Thoracic aorta (tissue), 2 donors: ENCODE measurements around the gene LRRC28. TPM values are rescaled to one million over a fixed set of nuclear protein-coding genes. Genes with fewer than 3 reads are reported as not detected.
A peak's percentile ranks its signal among the peaks of the same experiment; 100 is the strongest.

Source experiments
- ATAC-seq: fragments of 150-250 bp; one replicate; pipeline ENCODE4 v1.8.0; 2017; ENCODE audit warnings: low read depth; ENCODE audit not compliant: insufficient number of reproducible peaks, low FRiP score
- DNase-seq: peaks from one replicate; pipeline ENCODE4 v3.0.0-alpha.2; 2020; ENCODE audit warnings: low spot score
- H3K27ac ChIP-seq, 2 donors: fragments of 200-600 bp; sonication (generic); 1 replicate in 1 of 2; 2 replicates in 1 of 2; pipeline ENCODE4 v1.5.1; 2016; ENCODE audit warnings: mild to moderate bottlenecking in 2 of 2, moderate library complexity in 2 of 2
- H3K27me3 ChIP-seq: fragments of 200-600 bp; sonication (generic); replicated peaks from 2 replicates; pipeline ENCODE4 v1.6.0; 2016; ENCODE audit warnings: mild to moderate bottlenecking; ENCODE audit not compliant: insufficient read depth
- H3K36me3 ChIP-seq: fragments of 200-600 bp; sonication (generic); one replicate; pipeline ENCODE4 v1.5.1; 2016
- H3K4me1 ChIP-seq, 2 donors: fragments of 200-600 bp; sonication (generic); 1 replicate in 1 of 2; 2 replicates in 1 of 2; pipeline versions ENCODE4 v1.5.1 to v1.6.0; 2016; ENCODE audit warnings: low read depth in 2 of 2, mild to moderate bottlenecking in 1 of 2; ENCODE audit not compliant: control insufficient read depth in 1 of 2
- H3K4me3 ChIP-seq: fragments of 200-600 bp; sonication (generic); 2 replicates; pipeline ENCODE4 v1.5.1; 2016; ENCODE audit warnings: mild to moderate bottlenecking
- H3K9me3 ChIP-seq: fragments of 200-600 bp; sonication (generic); 2 replicates; pipeline ENCODE4 v1.5.1; 2016
- total RNA-seq, 2 donors: library from RNA; depleted of rRNA; stranded (reverse); fragments of >200 nt; gene quantifications; one replicate each; pipeline versions ENCODE4 v1.1.0 to v1.2.3, GENCODE V29; 2016
- TF ChIP-seq, protein P1 (sequence below): fragments of 200-600 bp; sonication (generic); IDR thresholded peaks from one replicate; pipeline ENCODE4 v1.5.1; 2019; ENCODE audit warnings: antibody characterized with exemption

LRRC28 gene
- total RNA-seq, 2 donors from 2014 or later: 30.1 to 35.3 TPM

DNA sequence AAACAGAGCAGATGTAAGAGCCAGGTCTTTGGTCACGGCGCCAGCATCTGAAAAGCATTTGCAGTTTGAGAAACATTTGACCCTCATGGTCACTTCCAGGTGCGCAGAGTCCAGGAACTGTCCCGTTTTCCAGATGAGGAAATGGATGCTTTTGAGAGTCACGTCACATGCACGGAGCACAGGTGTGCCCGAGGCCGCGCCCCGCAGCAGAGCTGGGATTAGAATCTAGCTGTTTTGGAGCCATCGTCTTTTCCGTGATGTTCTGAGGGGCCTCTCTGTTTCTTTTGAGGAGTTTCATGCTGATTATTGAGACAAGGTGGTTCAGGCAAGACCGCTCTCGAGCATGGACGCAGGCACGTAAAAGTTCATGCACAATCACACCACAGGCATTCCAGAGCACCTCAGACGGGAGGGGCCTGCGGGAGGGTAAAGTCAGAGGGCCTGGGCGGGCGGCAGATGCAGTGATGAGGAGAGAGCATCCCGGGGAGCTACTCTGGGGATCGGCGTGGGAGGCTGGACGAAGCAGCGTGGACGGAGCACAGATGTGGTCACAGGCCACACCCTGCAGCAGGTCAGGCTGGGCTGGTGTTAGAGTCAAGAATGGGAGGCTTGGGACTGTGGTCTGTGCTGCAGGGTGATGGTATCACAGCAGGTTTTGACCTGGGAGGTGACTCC, 175.3 kb downstream of the LRRC28 start:
- H3K27ac ChIP-seq: peak overlapping the region; percentile 76 to 83
- H3K9me3 ChIP-seq: no peaks in the 10 kb centered on the region
- TF ChIP-seq, protein P1, sequence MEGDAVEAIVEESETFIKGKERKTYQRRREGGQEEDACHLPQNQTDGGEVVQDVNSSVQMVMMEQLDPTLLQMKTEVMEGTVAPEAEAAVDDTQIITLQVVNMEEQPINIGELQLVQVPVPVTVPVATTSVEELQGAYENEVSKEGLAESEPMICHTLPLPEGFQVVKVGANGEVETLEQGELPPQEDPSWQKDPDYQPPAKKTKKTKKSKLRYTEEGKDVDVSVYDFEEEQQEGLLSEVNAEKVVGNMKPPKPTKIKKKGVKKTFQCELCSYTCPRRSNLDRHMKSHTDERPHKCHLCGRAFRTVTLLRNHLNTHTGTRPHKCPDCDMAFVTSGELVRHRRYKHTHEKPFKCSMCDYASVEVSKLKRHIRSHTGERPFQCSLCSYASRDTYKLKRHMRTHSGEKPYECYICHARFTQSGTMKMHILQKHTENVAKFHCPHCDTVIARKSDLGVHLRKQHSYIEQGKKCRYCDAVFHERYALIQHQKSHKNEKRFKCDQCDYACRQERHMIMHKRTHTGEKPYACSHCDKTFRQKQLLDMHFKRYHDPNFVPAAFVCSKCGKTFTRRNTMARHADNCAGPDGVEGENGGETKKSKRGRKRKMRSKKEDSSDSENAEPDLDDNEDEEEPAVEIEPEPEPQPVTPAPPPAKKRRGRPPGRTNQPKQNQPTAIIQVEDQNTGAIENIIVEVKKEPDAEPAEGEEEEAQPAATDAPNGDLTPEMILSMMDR: no peak
- DNase-seq (no peak), ATAC-seq (no peak)
- H3K36me3 ChIP-seq: no peaks in the 10 kb centered on the region
- no peaks in the 10 kb centered on the region for H3K27me3 ChIP-seq
- H3K4me1 ChIP-seq: peaks cover 16 to 21% of the 10 kb centered on the region in 2 donors
- H3K4me3 ChIP-seq: no peak overlapping the region

DNA sequence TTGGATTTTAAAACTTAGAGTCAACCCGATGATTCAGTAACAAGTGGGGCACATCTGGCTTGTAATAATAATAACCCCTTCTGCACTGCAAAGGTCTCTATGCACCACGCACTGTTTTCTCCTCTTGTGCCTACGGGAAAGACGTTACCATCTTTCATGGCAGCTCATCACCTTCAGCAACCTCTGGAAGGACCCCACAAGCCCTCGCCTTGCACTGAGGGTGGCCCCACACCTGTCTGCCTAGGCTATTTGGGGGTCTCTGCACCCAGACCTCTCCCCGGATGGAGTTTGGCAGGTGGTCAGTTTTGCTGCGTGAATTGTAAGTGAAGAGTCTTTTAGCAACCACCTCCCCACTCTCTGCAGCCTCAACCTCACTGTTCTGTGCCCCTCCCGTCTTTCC, 175.9 kb downstream of the LRRC28 start:
- Histone ChIP-seq H3K4me3 (no peak overlapping the region), H3K9me3 (no peaks in the 10 kb centered on the region), H3K27ac (no peak overlapping the region), H3K27me3 (no peaks in the 10 kb centered on the region), H3K36me3 (no peaks in the 10 kb centered on the region), H3K4me1 (peaks cover 16 to 21% of the 10 kb centered on the region in 2 donors)
- no peak for DNase-seq
- ATAC-seq: no peak
- TF ChIP-seq, protein P1: no peak

DNA sequence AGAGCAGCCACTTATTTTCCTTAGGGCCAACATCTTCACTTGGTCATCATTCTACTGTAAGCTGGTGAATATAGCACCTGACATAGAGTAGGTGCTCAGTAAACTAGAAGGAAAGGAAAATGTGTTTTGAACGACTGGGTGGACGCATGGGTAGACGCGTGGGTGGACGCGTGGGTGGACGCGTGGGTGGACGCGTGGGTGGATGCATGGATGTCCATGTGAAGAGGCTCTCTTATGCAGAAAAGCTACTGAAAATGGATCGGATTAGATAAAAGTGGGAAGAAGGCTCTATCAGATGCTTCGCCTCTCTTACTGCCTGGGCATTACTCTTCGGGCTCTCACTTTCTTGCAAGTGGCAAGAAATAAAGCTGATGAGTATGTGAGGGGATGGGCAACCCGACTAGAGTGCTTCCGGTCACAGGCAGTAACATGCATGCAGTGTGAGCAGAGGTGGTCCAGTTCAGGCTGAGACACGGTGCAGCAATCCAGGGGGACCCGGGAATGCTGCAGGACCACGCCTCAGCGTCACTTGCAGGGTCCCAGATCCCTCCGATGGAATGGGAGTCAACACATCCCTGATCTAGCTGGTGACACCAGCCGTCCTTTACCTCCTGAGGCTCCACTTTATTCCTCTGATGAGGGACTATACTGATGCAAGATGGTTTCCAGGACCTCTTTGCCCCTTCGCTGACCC, 176.5 kb downstream of the LRRC28 start:
- no peaks in the 10 kb centered on the region for H3K36me3 ChIP-seq
- no peaks in the 10 kb centered on the region for H3K9me3 ChIP-seq
- no peak for DNase-seq
- ATAC-seq: no peak
- no peak overlapping the region for H3K4me3 ChIP-seq
- H3K27ac ChIP-seq: no peak overlapping the region
- peaks cover 16 to 21% of the 10 kb centered on the region in 2 donors for H3K4me1 ChIP-seq
- no peaks in the 10 kb centered on the region for H3K27me3 ChIP-seq
- TF ChIP-seq, protein P1: no peak

DNA sequence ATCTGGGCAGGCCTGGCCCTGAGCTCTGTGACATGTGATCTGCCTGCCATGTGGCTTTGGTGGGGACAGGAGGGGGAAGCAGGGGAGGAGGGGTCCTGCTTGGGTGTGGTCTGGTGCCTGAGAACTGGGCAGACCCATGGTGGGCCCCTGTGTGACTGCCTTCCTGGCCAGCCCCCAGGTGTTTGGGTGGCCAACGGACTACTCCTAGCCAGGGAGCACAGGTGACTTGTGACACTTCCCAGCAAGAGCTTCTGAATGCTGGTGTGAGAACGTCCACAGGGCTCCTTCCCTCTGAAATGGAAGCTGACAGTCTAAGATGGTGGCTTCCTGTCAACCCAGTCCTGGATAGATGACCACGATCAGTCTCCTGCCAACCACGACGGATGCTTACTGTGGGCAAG, 178.4 kb downstream of the LRRC28 start:
- TF ChIP-seq, protein P1: no peak
- ATAC-seq (no peak), DNase-seq (no peak)
- no peak overlapping the region for H3K27ac ChIP-seq
- peaks cover 14 to 17% of the 10 kb centered on the region in 2 donors for H3K4me1 ChIP-seq
- no peaks in the 10 kb centered on the region for H3K27me3 ChIP-seq
- no peak overlapping the region for H3K4me3 ChIP-seq
- H3K9me3 ChIP-seq: no peaks in the 10 kb centered on the region
- H3K36me3 ChIP-seq: no peaks in the 10 kb centered on the region

DNA sequence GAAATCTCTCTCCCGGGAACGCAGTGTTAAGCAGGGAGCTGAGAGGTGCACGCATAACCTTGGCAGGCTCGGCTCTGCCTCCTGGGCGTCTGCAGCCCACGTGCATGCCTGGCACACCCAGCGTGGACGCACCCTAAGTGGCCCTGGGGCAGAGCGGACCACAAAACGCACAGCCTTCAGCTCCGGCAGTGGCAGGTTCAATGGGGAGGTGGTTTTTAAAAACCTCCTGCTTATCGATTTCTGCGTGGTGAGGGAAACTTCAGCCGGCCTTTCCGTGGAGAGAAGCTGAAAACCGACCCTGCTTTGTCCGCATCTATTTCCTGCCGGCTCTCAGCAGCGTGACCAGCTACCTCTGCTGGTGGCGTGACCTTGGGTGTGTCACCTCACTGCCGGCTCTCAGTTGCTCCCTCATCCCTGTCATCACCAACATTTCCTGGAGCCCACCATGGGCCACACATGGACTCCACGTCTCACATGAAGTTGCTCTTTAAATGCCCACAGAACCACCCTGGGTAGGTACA, 179.7 kb downstream of the LRRC28 start:
- DNase-seq (no peak), ATAC-seq (no peak)
- Histone ChIP-seq H3K9me3 (no peaks in the 10 kb centered on the region), H3K36me3 (no peaks in the 10 kb centered on the region), H3K4me3 (no peak overlapping the region), H3K27ac (no peak overlapping the region), H3K4me1 (peaks cover 3 to 12% of the 10 kb centered on the region in 2 donors), H3K27me3 (no peaks in the 10 kb centered on the region)
- TF ChIP-seq, protein P1: no peak
